ENCODE data around the gene SORL1. TPM values are rescaled to one million over a fixed set of nuclear protein-coding genes. Genes with fewer than 3 reads are reported as not detected.
A peak's percentile ranks its signal among the peaks of the same experiment; 100 is the strongest.

SORL1 gene
- total and polyA plus RNA-seq, 9 of the 15 experiments (the other 6 are each of a cell fraction or from before 2014, with no cell fraction given), result 0.01 to 0.66 TPM; not detected in 7

- in situ Hi-C loops (cut with MboI), result no loop called here
These were observed 25.4 kb upstream of the SORL1 start for GRCh38 chr11:121426476-121427399.

More at GRCh38 chr11:121426476-121427399, 25.4 kb upstream of the SORL1 start:
- H3K9me1 ChIP-seq (ENCODE audit: control insufficient read depth, insufficient read depth, low read length), result no peaks in the 10 kb centered on the region
- no peaks in the 10 kb centered on the region for H3K36me3 ChIP-seq (ENCODE audit: control insufficient read depth, insufficient read depth, low read length)
- 3% methylated on average over 29 of the region's 48 CpGs for WGBS (ENCODE audit: insufficient coverage, low coverage, missing lambda C conversion rate)
- no peak overlapping the region for H3K27ac ChIP-seq (ENCODE audit: extremely low read depth, low read depth, low read length)
- H2AFZ ChIP-seq (ENCODE audit: low read depth, low read length), result no peak overlapping the region
- POLR2A ChIA-PET, result no interaction called here
- H3K4me1 ChIP-seq (replicated peaks in 1 of 2; ENCODE audit: control insufficient read depth in 2 of 2, insufficient read depth in 2 of 2, low read length in 2 of 2), result peaks cover 0 to 6% of the 10 kb centered on the region in 2 experiments; a peak in 2 of 5 replicates
- no TSS peak for BruUV-seq (replicated peaks)
- no peak overlapping the region for H3K9ac ChIP-seq (ENCODE audit: insufficient read depth in 1 of 2, low read depth in 2 of 2, low read length in 2 of 2)
- H3K9me3 ChIP-seq (replicated peaks; ENCODE audit: control insufficient read depth, insufficient read depth, low read depth, low read length), result no peaks in the 10 kb centered on the region
- ATAC-seq, result peak; percentile 94
- intact Hi-C loops (cut with micrococcal nuclease), result no loop called here
- no peaks in the 10 kb centered on the region for H3K79me2 ChIP-seq (ENCODE audit: control insufficient read depth, insufficient read depth, low read length)
- H4K20me1 ChIP-seq (replicated peaks; ENCODE audit: control insufficient read depth, insufficient read depth, low read length), result no peaks in the 10 kb centered on the region
- CTCF ChIA-PET (ENCODE audit: low intra/inter-chr PET ratio), result no interaction called here
- peak overlapping the region; percentile 49; the same call in 1 of the 2 replicates for H3K4me2 ChIP-seq (ENCODE audit: insufficient read depth, low read length)
- H3K4me3 ChIP-seq, result no peak overlapping the region
- peak; percentile 25 to 44 (median 38) for DNase-seq (ENCODE audit: extremely low read depth in 1 of 4, low spot score in 3 of 4)
- peaks cover 0 to 18% of the 10 kb centered on the region in 2 experiments; a peak in 3 of 5 replicates for H3K27me3 ChIP-seq (ENCODE audit: control insufficient read depth in 2 of 2, insufficient read depth in 2 of 2, low read length in 2 of 2)
- TF ChIP-seq MXI1 (IDR thresholded peaks at IDR 0.05; ENCODE audit: low read depth, low read length), result no peak
- TF ChIP-seq CXXC5 (CRISPR knock-in tag; IDR thresholded peaks at IDR 0.05), result 0 out of 2 replicates have a peak, but pooled peaks have one; percentile 28
- peak in 1 of 3 experiments; percentile 22; a peak in 1 of 6 replicates for TF ChIP-seq CTCF (IDR thresholded peaks at IDR 0.05 in 2 of 3, conservative IDR thresholded peaks at IDR 0.05 in 1 of 3; ENCODE audit: insufficient read depth in 2 of 3, low read depth in 1 of 3, low read length in 3 of 3)
- no peak for FAIRE-seq
